ENCODE measurements around the gene MAGEB2. TPM values are rescaled to one million over a fixed set of nuclear protein-coding genes. Genes with fewer than 3 reads are reported as not detected.

The MAGEB2 gene
- total RNA-seq = not detected

GRCh38 chrX:30215357-30215843 lies at the start of gene MAGEB2:
Gene MAGEB2 (plus strand): TSS chrX:30215563. CDS start chrX:30218581, 3,018 bp downstream.

GRCh38 chrX:30230395-30230794 lies 15.0 kb downstream of the MAGEB2 start, which contains the start of gene MAGEB3:
Gene MAGEB3 (plus strand): TSS chrX:30230657. CDS start chrX:30235925, 5,268 bp downstream.

GRCh38 chrX:30241724-30242415 lies 26.5 kb downstream of the MAGEB2 start, which contains the start of gene MAGEB4:
Gene MAGEB4 (plus strand): TSS chrX:30242000. CDS start chrX:30242136, 136 bp downstream.

GRCh38 chrX:30246769-30247489 lies 31.6 kb downstream of the MAGEB2 start, which contains the start of gene MAGEB1:
Gene MAGEB1 (plus strand): TSS chrX:30247146. CDS start chrX:30250494, 3,348 bp downstream.

Other genes starting within 250 kb of the MAGEB2 start
- gene MAGEB3, start 15.1 kb downstream of the MAGEB2 start, total RNA-seq = not detected
- gene MAGEB4, start 26.4 kb downstream of the MAGEB2 start, total RNA-seq = not detected
- not detected for gene MAGEB1, start 31.6 kb downstream of the MAGEB2 start, total RNA-seq
- not detected for gene NR0B1, start 93.8 kb downstream of the MAGEB2 start, total RNA-seq